HK-2 (cell line): ENCODE results near the gene TAL1.
"Not testable (repeated sequence)": the region's sequence is repeated elsewhere in the genome, so short reads cannot be mapped to it uniquely, and the experiment has no call there.

Source experiments
- DNase-seq: peaks from one replicate; pipeline ENCODE4 v3.0.0-alpha.2; 2018; ENCODE audit not compliant: unreplicated experiment

The TAL1 gene

DNA sequence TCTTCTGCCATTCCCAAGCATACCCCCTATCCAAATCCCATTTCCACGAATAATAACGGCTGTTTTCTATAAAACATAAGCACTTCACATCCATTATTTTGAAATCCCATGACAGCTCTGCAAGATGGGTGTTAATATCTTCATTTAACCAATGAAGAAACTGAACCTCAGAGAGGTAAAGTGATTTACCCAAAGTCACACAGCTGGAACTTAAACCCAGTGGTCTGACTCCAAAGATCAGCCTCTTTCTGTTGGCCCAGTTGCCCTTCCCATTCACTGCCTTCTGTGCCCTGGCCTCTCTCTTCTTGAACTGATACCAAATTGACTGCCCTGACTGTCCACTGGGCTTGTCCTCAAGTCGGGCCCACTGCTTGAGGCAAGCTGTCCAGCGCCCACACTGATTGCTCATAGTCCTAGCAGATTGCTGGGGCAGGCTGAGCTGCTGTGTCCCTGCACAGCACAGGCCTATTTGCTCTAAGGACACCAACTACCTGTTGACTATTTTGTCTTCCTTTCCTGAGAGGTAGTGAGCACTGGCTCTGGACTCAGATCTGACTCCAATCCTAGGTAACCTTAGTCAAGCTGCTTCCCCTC, 19.3 kb downstream of the TAL1 start:
- no peak for DNase-seq

DNA sequence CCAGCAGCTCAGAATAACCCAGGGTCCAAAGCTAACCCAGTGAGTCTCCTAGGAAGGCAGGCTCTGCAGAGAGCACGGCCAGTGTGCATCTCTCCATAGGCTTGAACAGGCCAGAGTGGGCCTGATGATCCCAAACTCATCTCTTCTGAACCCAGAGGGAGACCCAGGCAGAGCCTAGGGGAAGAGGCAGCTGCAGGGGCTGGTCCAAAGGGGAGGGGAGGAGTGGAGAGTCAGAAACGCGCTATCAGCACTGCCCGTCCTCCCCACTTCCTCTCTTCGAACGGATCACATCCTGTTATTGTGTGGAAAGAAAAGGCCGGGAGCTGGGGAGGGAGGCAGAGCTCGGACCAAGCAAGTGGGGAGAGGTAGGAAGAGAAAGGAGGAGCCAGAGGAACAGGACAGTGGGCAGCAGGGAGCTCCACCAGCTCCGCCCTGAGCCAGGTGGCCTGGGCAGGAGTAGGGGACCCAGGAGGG, 20.2 kb downstream of the TAL1 start:
- DNase-seq = no peak

DNA sequence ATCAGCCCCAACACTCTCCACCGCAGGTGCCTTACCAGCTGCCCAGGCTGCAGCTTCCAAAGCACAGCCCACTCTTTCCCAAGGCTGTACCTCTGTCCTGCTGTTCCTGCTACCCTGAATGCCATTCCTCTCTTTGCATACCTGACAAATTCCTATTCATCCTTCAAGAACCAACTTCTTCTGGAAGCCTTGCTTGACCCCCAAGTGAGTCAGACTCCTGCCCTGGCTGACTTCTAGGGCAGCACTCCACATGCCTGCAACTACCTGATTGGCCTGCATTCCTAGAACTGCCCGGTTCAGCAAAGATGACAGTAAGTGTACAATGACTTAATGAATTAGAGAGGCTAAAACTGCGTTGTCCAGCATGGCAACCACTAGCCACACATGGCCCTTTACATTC, 21.4 kb downstream of the TAL1 start:
- peak; percentile 29 for DNase-seq

DNA sequence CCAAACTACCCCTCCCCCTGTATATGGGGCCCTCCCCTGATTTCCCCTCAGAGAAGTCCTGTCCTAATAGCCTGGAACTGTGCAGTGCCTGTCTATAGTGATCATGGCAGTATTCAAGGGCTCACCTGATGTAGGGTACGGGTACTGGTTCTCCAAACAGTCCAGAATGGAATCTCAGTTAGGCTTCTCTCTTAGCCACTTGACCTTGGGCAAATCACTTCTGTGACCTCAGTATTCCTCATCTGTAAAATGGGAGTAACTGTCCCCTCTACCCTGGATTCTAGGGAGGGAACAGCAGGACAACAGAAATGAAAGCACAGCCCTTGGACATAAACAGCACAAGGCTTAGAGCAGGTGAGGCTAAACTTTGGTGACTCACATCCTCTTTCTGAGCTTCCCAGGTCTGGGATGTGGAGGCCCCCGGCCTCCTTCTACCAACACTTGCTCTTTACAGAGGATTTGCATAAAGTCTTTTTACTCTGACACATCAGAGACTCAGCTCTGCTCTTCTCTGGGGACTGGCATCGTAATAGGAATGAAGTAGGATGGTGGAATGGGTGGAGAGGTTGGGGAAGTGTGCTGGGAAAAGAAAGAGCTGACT, 22.2 kb downstream of the TAL1 start:
- DNase-seq = no peak

DNA sequence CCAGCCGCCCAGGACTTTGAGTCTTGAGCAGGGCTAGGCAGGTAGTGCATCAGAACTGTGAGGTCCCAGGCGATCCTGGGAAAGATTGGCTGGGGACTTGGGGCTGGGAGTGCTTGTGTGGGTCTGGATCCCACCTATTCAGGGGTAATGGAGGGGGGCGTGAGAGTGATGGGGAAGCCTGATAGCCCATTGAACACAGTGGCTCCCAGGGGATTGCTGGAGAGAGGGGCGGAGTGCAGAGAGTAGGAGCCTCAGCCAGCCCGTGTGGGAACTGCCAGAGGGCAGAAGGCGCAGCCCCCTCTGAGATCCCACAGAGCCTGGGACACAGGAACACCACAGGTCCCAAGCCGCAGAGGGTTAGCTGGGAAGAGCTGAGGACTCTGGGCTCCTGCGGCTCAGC, 22.9 kb downstream of the TAL1 start:
- no peak for DNase-seq

DNA sequence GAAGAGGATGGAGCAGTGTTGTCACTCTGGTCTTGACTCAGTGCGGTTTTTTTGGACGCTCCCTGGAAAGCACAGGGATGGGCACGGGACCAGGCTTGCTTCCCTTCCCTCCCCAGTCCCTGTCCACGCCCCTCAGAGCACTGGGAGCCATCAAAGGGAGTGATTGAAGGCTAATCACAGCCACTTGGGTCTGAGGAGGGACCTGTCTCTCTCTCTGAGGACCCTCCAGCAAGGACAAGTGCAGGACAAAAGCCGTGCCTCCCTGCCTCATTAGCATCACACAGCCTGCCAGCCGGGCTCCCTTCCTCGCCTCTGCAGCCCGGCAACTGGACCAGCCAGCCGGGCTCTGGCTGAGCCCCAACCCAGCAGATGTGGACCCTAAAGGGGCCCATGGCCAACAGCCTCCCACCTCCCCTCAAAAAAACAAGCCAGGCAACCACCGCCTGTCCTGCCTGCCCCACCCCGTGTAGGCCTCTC, 23.6 kb downstream of the TAL1 start:
- no peak for DNase-seq

DNA sequence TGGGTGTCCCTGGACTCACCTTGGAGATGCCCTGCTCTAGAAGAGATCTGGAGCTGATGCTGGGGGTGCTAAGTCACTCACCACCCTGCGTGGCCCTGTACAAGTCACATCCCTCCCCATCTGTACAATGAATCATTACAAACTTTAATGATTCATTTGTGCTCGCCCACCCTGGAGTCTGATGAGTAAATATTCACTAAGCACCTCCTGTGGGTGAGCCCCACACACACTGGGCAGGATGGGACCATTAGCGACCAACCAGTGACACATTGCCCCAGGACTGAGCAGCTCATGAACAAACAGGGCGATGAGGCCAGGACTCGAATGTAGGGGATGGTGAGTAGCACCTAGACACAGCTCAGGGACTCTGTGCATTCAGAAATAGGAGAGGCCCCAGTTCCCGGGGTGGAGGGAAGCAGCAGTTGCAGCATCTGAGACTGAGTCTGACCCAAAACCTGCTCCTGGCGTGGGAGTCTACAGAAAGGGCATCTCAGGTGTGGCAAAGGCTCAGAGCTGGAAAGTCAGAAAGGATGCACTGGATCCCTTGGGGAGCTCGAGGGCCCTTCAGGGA, 24.1 kb downstream of the TAL1 start:
- peak; percentile 28 for DNase-seq

DNA sequence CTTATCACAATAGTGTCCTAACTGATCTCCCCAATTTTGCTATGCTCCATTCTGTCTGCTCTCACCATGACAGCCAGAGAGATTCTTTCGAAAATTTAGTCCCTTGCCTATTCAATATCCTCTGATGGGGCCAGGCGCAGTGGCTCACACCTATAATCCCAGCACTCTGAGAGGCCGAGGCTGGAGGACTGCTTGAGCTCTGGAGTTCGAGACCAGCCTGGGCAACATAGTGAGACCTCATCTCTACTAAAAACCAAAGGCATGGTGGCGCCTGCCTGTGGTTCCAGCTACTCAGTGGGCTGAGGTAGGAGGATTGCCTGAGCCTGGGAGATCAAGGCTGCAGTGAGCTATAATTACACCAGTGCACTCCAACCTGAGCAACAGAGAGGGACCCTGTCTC, 26.1 kb downstream of the TAL1 start:
- no peak for DNase-seq

DNA sequence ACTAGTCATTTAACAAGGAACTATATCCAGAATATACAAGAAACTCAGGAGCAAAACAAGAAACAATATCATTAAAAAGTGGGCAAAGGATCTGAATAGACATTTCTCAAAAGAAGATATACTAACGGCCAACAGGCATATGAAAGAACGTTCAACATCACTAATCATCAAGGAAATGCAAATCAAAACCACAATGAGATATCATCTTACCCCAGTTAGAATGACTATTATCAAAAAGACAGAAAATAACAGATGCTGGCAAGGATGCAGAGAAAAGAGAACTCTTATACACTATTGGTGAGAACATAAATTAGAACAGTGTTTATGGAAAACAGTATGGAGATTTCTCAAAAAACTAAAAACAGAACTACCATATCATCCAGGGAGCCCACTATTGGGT, 28.5 kb downstream of the TAL1 start:
- DNase-seq = not testable (repeated sequence)

DNA sequence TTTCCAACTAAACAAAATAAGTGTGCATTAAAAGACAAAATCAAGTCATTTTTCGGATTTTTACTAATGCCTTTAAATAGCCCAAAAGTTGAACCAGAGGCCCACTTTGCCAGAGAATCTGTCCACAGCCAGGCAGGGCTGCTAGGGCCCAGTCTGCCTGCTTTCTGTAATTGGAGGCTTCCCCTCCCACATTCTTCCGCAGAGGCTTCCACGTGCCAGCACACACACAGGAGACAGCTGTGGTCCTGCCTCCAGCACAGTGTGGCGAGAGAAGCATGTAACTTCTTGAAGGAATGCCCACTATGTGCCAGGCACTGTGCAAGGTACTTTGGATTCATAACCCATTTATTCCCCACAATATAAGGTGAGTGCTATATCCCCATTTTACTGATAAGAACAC, 30.8 kb downstream of the TAL1 start:
- DNase-seq = no peak

DNA sequence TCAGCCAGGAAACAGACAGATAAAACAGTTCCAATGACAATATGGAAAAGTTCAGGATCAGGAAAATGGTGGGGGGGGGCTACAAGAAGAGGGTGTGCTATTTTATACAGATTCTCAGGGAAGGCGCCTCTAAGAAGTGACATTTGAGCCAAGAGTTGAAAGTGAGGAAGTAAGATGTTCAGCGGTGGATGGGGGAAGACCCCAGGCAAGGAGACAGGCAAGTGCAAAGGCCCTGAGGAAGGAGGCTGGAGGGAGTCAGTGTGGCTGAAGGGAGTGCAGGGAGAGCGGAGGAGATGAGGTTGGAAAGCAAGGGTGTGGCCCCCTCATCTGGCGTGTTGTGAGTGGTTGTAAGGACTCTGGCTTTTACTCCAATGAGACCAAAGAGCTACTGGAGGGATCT, 33.8 kb downstream of the TAL1 start:
- DNase-seq = no peak

DNA sequence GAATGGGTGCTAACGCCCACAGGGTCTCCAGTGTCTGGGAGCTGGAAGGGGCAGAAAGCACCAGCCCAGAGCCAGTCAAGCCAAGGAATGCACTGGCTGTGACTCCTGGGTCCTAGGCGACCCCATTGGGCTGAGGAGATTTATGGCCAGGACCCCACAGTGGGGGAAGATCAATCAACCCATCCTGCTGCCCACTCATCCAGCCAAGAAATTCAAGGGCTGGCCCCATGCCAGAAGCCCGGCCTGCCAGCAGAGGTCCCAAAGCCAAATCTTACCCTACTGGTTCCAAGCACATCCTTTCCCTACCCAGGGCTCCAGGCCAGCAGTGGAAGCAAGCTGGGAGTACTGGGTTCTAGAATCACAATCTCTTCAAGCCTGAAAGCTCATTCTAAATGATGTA, 35.4 kb downstream of the TAL1 start:
- no peak for DNase-seq

DNA sequence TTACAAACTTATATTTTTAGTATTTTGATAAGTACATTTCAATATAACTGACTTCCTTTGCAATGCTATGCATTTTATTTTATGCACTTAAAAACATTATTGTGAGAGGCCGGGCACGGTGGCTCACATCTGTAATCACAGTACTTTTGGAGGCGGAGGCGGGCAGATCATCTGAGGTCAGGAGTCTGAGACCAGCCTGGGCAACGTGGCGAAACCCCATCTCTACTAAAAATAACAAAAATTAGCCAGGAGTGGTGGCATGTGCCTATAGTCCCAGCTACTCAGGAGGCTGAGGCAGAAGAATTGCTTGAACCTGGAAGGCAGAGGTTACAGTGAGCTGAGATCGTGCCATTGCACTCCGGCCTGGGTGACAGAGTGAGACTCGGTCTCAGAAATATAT, 36.0 kb downstream of the TAL1 start:
- not testable (repeated sequence) for DNase-seq

DNA sequence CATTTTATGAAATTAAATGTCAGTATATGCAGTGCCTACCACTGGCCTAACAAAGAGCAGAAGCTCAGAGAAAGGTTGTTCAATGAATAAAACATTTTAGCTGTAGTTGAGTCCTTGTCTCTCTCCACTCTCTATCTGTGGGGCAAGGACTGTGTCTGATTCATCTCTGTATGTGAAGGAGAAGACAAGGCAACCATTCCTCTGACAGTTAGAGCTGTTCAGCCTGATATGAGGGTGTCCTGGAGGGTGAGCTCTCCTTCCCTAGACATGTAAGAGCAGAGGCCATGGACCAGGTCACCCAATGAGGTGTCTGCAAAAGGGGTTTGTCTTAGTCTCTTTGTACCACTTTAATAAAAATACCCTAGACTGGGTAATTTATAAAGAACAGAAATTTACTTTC, 37.7 kb downstream of the TAL1 start:
- DNase-seq = no peak

DNA sequence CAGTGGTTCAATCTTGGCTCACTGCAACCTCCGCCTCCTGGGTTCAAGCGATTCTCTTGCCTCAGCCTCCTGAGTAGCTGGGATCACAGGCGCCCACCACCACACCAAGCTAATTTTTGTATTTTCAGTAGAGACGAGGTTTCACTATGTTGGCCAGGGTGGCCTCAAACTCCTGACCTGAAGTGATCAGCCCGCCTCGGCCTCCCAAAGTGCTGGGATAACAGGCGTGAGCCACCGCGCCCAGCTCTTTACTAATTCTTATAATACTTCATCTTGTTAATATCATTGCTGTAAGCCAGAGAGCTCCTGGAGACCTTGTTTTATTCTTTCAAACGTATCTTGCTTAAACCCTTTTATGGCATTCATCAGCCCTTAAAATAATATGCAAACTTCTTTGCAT, 38.5 kb downstream of the TAL1 start:
- DNase-seq = not testable (repeated sequence)

DNA sequence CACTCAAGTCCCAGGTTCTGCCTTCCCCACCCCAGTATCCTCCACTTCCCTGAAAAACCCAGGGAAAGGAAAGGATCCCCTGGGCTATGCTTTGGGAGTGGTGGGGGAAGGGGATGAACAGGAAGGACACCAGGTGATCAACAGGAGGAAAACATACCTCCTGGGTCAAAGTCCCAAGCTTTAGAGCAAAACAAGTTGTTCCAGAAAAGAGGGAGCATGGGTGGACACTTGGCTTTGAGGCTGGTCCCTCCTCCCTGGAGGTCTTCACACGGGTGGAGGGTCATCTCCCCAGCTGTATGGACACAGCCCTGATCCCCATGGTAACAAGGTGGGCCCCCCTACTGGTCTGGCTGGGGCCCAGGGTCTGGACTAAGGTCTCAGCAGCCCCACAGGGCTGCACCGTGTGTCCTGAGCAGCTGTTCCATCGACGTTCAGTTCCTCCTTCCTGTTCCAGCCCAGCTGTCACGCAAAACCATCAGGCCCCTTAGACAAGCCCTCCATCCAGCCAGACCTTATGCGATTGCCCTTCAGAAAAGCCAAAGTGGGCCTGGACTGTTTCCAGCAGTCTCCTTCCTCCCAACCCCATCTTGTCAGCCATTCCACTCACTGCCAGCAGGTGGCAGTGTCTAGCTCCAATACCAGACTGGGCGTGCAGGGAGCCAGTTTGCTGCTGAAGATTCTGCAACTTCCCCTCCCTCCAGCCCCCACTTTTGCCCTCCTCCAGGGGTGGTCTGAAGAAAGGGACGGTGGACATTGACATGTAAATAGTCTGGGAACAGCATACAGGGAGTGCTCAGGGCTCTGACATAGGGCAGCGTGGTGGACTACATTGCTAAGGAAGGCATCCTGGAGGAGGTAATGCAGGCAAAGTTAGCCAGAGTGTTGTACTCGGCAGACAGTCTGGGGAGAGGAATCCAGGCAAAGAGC, 39.3 kb downstream of the TAL1 start:
- peak; percentile 80 for DNase-seq

DNA sequence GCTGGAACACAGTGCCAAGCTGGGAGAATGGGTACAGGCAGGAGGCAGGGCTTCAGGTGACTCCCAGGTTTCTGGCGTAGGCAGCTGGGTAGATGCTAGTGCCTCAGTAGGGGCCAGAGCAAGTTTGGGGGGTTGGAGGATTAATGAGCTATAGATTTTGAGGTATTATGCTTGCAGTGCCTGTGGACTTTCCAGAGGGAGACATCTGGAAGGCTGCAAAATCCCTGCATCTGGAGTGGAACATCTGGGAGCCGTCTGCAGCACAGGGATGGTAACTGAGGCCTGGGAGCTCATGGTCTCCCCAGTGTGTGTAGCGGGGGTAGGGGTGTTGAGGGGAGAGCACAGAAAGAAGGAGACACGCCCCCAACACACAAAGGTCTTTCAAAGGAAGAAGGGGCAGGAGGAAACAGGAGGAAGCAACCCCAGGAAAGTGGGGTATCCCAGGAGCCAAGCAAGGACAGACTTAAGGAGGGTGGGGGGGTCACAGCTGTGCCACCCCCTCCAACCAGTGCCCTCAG, 40.0 kb downstream of the TAL1 start:
- DNase-seq = no peak

DNA sequence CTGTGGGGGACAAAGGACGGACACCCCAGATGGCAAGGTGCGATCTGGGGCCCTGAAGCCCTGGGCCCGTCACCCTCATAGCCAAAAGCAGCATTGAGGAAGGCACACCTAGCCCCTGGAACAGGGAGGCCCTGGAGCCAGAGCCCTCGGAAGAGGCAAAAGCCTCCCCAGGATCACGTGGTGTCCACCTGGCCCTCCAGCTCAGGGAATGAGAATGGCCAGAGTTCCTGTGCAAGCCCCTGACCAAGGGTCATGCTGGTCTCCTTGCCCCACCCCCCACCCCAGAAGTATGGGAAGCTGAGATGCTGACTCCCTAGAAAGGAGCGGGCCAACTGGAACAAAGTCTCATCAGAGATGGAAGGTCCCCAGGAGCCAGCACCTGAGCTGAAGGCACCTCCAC, 41.2 kb downstream of the TAL1 start:
- no peak for DNase-seq

DNA sequence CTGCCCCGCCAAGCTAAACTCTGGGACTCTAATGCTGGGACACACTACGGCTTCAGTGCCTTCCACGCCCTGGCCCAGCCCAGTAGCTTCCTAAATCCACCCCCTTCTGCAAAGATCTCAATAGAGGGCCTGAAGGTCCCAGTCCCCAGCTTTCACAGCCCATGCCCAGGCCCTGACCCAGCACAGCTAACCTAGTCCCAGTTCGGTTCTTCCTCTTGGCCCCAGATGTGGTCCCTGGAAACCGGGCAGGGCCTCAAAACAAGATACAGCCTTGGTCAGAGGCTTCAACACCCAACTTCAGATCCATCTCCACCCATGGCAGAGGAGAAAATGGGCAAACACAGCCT, 41.5 kb downstream of the TAL1 start:
- no peak for DNase-seq

DNA sequence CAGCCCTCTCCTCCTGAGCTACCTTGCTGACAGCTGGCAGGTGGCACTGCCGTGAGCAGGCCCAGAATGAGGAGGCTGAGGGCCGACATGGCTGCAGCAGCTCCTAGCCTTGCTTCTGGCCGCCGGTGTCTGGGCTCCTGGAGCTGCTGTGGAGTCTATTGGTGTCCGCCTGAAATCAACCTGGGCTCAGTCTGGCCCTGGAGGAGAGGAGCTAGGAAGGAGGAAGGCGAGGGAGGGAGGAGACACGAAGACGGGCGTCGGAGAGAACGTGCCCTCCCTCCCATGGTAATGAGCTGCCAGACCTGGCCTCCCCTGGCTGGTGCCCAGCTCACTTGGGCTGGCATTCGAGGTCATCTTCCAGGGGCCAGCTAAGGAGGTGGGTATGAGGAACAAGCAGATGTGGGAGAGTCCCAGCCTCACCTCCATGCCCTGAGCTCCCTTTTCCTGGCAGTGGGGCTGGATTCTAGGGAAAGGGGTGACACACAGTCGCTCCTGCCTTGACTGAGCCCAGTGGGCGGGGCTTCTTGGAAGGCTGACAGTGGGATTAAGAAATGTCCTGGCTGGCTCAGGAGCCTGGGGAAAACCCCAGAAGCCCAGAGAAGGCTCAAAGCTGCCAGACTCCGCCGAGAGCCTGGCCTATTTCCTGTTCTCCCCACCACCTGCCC, 42.0 kb downstream of the TAL1 start, which contains the start of gene PDZK1IP1:
TSS of gene PDZK1IP1 (minus strand) at position 193 of the 665 bp plus-strand sequence. CDS start at position 89, 104 bp downstream.
- peak; percentile 96 for DNase-seq
